H1 (cell line): ENCODE results near the gene BACE1. TPM values are rescaled to one million over a fixed set of nuclear protein-coding genes. Genes with fewer than 3 reads are reported as not detected.

ENCODE experiments used
- SIRT6 ChIP-seq: IDR thresholded peaks from one replicate; pipeline ENCODE4 v1.7.1; 2012; ENCODE audit warnings: low read length, inconsistent platforms
- polyA plus RNA-seq, 7 experiments: library from polyadenylated mRNA; depleted of rRNA in 3 of 7; stranded (reverse) in 5 of 7; unstranded in 2 of 7; fragments of >200 nt in 5 of 7; fragments of 200-250 nt in 2 of 7; gene quantifications; 1 replicate in 5 of 7; 2 replicates in 1 of 7; 4 replicates in 1 of 7; pipeline versions ENCODE4 v1.2.1 to v1.2.3, GENCODE V29; 2011 to 2013; ENCODE audit warnings: missing spikeins in 2 of 7, mixed read lengths in 2 of 7
- total RNA-seq: library from RNA; stranded (reverse); fragmentation: NEBNext Ultra II Directional; extraction: Animal tissue kit (Norgen Biotek cat#: 25700); gene quantifications from 2 replicates; pipeline ENCODE4 v1.2.1, GENCODE V29; 2021
- TF ChIP-seq, protein P1 (sequence below): IDR thresholded peaks from 2 replicates; pipeline ENCODE4 v1.6.1; 2012; ENCODE audit warnings: low read length, inconsistent platforms
- TF ChIP-seq, protein P2 (sequence below): fragments of 300-600 bp; sonication (generic); IDR thresholded peaks from 2 replicates; pipeline ENCODE4 v1.7.1; 2012; ENCODE audit warnings: low read length, moderate library complexity, mild to moderate bottlenecking, inconsistent platforms; ENCODE audit not compliant: insufficient replicate concordance
- TF ChIP-seq, protein P3 (sequence below), 3 experiments: IDR thresholded peaks; 1 replicate in 2 of 3; 2 replicates in 1 of 3; pipeline versions ENCODE4 v1.5.1 to v1.6.1; 2011; ENCODE audit warnings: low read length in 3 of 3, mild to moderate bottlenecking in 3 of 3, inconsistent platforms in 2 of 3, low read depth in 1 of 3, moderate library complexity in 1 of 3; ENCODE audit not compliant: insufficient read depth in 1 of 3; ENCODE audit errors: control extremely low read depth in 1 of 3

BACE1 gene
- total and polyA plus RNA-seq, 2 of the 8 experiments (the other 6 are each of a cell fraction or from before 2014, with no cell fraction given), result 7.7 to 7.9 TPM

DNA sequence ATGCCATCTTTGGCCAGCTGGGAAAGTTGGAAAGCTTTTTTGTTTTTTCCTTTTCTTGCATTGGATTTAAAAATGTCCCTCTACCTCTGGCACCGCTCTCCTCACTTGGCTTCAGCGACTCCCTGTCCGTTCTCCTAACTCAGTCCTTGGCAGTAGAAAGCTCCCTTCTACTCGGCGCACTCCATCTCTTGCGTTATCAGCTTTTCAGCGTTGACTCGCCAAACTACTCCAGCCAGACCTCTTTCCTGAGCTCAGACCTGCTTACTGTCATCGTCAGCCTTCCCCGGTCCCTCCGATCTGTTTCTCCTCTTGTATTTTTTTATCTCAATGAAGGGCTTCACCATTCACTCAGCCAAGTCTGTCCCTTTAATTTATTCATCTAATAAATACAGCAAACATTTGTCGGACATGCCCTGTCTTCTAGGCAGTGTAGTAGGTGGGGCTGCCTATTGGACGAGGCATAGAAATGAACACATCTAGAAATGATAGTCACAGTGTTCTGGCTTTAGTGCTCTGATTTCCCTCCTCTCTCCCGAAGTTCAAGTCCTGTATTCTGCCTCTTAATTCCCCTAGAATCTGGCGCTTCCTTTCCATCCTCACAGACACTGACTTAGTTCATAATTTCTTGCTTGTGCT, 12.4 kb upstream of the BACE1 start (continued):
- TF ChIP-seq, protein P1, sequence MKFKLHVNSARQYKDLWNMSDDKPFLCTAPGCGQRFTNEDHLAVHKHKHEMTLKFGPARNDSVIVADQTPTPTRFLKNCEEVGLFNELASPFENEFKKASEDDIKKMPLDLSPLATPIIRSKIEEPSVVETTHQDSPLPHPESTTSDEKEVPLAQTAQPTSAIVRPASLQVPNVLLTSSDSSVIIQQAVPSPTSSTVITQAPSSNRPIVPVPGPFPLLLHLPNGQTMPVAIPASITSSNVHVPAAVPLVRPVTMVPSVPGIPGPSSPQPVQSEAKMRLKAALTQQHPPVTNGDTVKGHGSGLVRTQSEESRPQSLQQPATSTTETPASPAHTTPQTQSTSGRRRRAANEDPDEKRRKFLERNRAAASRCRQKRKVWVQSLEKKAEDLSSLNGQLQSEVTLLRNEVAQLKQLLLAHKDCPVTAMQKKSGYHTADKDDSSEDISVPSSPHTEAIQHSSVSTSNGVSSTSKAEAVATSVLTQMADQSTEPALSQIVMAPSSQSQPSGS, result no peak
- TF ChIP-seq, protein P2, sequence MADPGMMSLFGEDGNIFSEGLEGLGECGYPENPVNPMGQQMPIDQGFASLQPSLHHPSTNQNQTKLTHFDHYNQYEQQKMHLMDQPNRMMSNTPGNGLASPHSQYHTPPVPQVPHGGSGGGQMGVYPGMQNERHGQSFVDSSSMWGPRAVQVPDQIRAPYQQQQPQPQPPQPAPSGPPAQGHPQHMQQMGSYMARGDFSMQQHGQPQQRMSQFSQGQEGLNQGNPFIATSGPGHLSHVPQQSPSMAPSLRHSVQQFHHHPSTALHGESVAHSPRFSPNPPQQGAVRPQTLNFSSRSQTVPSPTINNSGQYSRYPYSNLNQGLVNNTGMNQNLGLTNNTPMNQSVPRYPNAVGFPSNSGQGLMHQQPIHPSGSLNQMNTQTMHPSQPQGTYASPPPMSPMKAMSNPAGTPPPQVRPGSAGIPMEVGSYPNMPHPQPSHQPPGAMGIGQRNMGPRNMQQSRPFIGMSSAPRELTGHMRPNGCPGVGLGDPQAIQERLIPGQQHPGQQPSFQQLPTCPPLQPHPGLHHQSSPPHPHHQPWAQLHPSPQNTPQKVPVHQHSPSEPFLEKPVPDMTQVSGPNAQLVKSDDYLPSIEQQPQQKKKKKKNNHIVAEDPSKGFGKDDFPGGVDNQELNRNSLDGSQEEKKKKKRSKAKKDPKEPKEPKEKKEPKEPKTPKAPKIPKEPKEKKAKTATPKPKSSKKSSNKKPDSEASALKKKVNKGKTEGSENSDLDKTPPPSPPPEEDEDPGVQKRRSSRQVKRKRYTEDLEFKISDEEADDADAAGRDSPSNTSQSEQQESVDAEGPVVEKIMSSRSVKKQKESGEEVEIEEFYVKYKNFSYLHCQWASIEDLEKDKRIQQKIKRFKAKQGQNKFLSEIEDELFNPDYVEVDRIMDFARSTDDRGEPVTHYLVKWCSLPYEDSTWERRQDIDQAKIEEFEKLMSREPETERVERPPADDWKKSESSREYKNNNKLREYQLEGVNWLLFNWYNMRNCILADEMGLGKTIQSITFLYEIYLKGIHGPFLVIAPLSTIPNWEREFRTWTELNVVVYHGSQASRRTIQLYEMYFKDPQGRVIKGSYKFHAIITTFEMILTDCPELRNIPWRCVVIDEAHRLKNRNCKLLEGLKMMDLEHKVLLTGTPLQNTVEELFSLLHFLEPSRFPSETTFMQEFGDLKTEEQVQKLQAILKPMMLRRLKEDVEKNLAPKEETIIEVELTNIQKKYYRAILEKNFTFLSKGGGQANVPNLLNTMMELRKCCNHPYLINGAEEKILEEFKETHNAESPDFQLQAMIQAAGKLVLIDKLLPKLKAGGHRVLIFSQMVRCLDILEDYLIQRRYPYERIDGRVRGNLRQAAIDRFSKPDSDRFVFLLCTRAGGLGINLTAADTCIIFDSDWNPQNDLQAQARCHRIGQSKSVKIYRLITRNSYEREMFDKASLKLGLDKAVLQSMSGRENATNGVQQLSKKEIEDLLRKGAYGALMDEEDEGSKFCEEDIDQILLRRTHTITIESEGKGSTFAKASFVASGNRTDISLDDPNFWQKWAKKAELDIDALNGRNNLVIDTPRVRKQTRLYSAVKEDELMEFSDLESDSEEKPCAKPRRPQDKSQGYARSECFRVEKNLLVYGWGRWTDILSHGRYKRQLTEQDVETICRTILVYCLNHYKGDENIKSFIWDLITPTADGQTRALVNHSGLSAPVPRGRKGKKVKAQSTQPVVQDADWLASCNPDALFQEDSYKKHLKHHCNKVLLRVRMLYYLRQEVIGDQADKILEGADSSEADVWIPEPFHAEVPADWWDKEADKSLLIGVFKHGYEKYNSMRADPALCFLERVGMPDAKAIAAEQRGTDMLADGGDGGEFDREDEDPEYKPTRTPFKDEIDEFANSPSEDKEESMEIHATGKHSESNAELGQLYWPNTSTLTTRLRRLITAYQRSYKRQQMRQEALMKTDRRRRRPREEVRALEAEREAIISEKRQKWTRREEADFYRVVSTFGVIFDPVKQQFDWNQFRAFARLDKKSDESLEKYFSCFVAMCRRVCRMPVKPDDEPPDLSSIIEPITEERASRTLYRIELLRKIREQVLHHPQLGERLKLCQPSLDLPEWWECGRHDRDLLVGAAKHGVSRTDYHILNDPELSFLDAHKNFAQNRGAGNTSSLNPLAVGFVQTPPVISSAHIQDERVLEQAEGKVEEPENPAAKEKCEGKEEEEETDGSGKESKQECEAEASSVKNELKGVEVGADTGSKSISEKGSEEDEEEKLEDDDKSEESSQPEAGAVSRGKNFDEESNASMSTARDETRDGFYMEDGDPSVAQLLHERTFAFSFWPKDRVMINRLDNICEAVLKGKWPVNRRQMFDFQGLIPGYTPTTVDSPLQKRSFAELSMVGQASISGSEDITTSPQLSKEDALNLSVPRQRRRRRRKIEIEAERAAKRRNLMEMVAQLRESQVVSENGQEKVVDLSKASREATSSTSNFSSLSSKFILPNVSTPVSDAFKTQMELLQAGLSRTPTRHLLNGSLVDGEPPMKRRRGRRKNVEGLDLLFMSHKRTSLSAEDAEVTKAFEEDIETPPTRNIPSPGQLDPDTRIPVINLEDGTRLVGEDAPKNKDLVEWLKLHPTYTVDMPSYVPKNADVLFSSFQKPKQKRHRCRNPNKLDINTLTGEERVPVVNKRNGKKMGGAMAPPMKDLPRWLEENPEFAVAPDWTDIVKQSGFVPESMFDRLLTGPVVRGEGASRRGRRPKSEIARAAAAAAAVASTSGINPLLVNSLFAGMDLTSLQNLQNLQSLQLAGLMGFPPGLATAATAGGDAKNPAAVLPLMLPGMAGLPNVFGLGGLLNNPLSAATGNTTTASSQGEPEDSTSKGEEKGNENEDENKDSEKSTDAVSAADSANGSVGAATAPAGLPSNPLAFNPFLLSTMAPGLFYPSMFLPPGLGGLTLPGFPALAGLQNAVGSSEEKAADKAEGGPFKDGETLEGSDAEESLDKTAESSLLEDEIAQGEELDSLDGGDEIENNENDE, result no peak
- TF ChIP-seq SIRT6, result no peak
- TF ChIP-seq, protein P3, sequence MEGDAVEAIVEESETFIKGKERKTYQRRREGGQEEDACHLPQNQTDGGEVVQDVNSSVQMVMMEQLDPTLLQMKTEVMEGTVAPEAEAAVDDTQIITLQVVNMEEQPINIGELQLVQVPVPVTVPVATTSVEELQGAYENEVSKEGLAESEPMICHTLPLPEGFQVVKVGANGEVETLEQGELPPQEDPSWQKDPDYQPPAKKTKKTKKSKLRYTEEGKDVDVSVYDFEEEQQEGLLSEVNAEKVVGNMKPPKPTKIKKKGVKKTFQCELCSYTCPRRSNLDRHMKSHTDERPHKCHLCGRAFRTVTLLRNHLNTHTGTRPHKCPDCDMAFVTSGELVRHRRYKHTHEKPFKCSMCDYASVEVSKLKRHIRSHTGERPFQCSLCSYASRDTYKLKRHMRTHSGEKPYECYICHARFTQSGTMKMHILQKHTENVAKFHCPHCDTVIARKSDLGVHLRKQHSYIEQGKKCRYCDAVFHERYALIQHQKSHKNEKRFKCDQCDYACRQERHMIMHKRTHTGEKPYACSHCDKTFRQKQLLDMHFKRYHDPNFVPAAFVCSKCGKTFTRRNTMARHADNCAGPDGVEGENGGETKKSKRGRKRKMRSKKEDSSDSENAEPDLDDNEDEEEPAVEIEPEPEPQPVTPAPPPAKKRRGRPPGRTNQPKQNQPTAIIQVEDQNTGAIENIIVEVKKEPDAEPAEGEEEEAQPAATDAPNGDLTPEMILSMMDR (IDR thresholded peaks at IDR 0.05; ENCODE audit: control extremely low read depth in 1 of 3, insufficient read depth in 1 of 3, low read depth in 1 of 3, low read length in 3 of 3), result no peak
